ENCODE results near the gene FUT3. TPM values are rescaled to one million over a fixed set of nuclear protein-coding genes. Genes with fewer than 3 reads are reported as not detected.

The FUT3 gene
- total and polyA plus RNA-seq, 2 of the 8 experiments (the other 6 are each of a cell fraction or from before 2014, with no cell fraction given), result 0.15 to 0.63 TPM

DNA sequence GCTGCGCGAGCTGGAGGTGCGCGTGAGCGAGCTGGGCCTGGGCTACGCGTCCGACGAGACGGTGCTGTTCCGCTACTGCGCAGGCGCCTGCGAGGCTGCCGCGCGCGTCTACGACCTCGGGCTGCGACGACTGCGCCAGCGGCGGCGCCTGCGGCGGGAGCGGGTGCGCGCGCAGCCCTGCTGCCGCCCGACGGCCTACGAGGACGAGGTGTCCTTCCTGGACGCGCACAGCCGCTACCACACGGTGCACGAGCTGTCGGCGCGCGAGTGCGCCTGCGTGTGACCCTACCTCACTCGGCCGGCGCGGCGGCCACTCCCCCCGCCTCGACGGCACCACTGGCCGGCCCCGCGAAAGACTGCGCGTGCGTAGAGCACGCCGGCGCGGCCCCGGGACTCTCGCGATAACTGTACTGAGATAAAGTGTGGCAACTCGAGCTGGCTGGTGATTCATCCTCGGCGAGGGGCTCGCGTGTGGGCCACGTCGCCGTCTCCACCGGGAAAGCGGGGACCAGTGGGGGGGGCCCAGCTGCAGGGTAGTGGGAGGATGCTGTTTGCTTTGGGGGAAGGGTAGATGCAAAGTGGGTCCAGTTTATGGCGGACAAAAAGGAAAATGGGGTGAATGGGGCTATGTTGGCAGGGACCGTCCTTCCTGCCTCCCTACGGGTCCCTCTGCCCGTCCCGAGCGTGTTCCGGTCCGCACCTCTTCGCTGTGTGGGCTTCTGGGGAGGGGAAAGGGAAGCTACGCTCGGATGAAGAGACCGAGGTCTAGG is 23.2 kb downstream of the FUT3 start (continued):
- TF ChIP-seq SIN3A (conservative IDR thresholded peaks at IDR 0.05 in 1 of 2, IDR thresholded peaks at IDR 0.05 in 1 of 2; ENCODE audit: low read depth in 1 of 2, low read length in 2 of 2) (0 out of 4 replicates have a peak, but pooled peaks have one; percentile 15 to 33), ASH2L (IDR thresholded peaks at IDR 0.05; ENCODE audit: low read length) (peak; percentile 85), GTF2F1 (IDR thresholded peaks at IDR 0.05; ENCODE audit: borderline replicate concordance, low read depth, low read length) (no peak), SIX5 (IDR thresholded peaks at IDR 0.05; ENCODE audit: low read depth, low read length) (no peak), CHD2 (IDR thresholded peaks at IDR 0.05; ENCODE audit: low read length) (peak; percentile 98), PHF8 (conservative IDR thresholded peaks at IDR 0.05; ENCODE audit: low read depth, low read length) (peak; percentile 95), SP4 (IDR thresholded peaks at IDR 0.05; ENCODE audit: low read length) (peak; percentile 79; the same call in 1 of the 2 replicates), HDAC2 (IDR thresholded peaks at IDR 0.05; ENCODE audit: borderline replicate concordance in 1 of 2, low read depth in 2 of 2, low read length in 2 of 2) (no peak; a peak in 2 of 4 replicates), CHD1 (IDR thresholded peaks at IDR 0.05; ENCODE audit: low read depth, low read length) (no peak), KDM5A (IDR thresholded peaks at IDR 0.05; ENCODE audit: low read length) (no peak), FOSL1 (IDR thresholded peaks at IDR 0.05; ENCODE audit: insufficient read depth, low read depth, low read length) (no peak), CBX8 (IDR thresholded peaks at IDR 0.05; ENCODE audit: borderline replicate concordance, low read depth, low read length) (no peak), RAD21 (IDR thresholded peaks at IDR 0.05 in 1 of 2, conservative IDR thresholded peaks at IDR 0.05 in 1 of 2; ENCODE audit: low read depth in 2 of 2, low read length in 2 of 2) (no peak), RFX5 (IDR thresholded peaks at IDR 0.05; ENCODE audit: borderline replicate concordance, low read depth, low read length) (no peak), GABPA (IDR thresholded peaks at IDR 0.05; ENCODE audit: borderline replicate concordance, insufficient read depth, low read length) (0 out of 2 replicates have a peak, but pooled peaks have one; percentile 5), BACH1 (IDR thresholded peaks at IDR 0.05; ENCODE audit: low read length) (peak; percentile 22; the same call in 1 of the 2 replicates), TCF12 (IDR thresholded peaks at IDR 0.05; ENCODE audit: low read depth, low read length) (no peak)
- TF ChIP-seq, protein P1, sequence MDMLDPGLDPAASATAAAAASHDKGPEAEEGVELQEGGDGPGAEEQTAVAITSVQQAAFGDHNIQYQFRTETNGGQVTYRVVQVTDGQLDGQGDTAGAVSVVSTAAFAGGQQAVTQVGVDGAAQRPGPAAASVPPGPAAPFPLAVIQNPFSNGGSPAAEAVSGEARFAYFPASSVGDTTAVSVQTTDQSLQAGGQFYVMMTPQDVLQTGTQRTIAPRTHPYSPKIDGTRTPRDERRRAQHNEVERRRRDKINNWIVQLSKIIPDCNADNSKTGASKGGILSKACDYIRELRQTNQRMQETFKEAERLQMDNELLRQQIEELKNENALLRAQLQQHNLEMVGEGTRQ (IDR thresholded peaks at IDR 0.05; ENCODE audit: low read length), result no peak
- TF ChIP-seq, protein P2, sequence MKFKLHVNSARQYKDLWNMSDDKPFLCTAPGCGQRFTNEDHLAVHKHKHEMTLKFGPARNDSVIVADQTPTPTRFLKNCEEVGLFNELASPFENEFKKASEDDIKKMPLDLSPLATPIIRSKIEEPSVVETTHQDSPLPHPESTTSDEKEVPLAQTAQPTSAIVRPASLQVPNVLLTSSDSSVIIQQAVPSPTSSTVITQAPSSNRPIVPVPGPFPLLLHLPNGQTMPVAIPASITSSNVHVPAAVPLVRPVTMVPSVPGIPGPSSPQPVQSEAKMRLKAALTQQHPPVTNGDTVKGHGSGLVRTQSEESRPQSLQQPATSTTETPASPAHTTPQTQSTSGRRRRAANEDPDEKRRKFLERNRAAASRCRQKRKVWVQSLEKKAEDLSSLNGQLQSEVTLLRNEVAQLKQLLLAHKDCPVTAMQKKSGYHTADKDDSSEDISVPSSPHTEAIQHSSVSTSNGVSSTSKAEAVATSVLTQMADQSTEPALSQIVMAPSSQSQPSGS (IDR thresholded peaks at IDR 0.05; ENCODE audit: low read length), result peak; percentile 73
- TF ChIP-seq, protein P3, sequence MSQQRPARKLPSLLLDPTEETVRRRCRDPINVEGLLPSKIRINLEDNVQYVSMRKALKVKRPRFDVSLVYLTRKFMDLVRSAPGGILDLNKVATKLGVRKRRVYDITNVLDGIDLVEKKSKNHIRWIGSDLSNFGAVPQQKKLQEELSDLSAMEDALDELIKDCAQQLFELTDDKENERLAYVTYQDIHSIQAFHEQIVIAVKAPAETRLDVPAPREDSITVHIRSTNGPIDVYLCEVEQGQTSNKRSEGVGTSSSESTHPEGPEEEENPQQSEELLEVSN (IDR thresholded peaks at IDR 0.05), result peak; percentile 91

All from H1 (cell line).